ENCODE measurements around the gene C1QTNF12. TPM values are rescaled to one million over a fixed set of nuclear protein-coding genes. Genes with fewer than 3 reads are reported as not detected.

C1QTNF12 gene
- total and polyA plus RNA-seq, 2 donors (not counting 3 experiments of a cell fraction or from before 2014, with no cell fraction given): 1.0 to 1.9 TPM

- Histone ChIP-seq H4K20me1 (replicated peaks; ENCODE audit: control insufficient read depth, extremely low read depth, insufficient read depth, low read length) (no peaks in the 10 kb centered on the region), H3K4me3 (replicated peaks in 1 of 3; ENCODE audit: insufficient read depth in 1 of 3, low read depth in 1 of 3, low read length in 3 of 3) (no peak overlapping the region), H2AFZ (ENCODE audit: low read depth, low read length) (no peak overlapping the region), H3K4me1 (ENCODE audit: control insufficient read depth, extremely low read depth, insufficient read depth, low read length) (no peaks in the 10 kb centered on the region), H3K79me2 (ENCODE audit: control insufficient read depth, insufficient read depth, low read length) (peaks cover 18% of the 10 kb centered on the region), H3K27ac (ENCODE audit: insufficient read depth, low read depth, low read length) (no peak overlapping the region), H3K36me3 (ENCODE audit: control insufficient read depth in 2 of 2, extremely low read depth in 1 of 2, insufficient read depth in 2 of 2, low read length in 2 of 2) (peaks cover 0 to 51% of the 10 kb centered on the region in 2 experiments), H3K9ac (replicated peaks; ENCODE audit: extremely low read depth, insufficient read depth, low read length) (no peak overlapping the region), H3K9me1 (replicated peaks; ENCODE audit: control insufficient read depth, extremely low read depth, insufficient read depth, low read length) (no peaks in the 10 kb centered on the region), H3K4me2 (ENCODE audit: insufficient read depth, low read length) (no peak overlapping the region), H3K27me3 (ENCODE audit: control insufficient read depth in 2 of 2, insufficient read depth in 2 of 2, low read length in 2 of 2) (no peaks in the 10 kb centered on the region), H3K9me3 (replicated peaks; ENCODE audit: control insufficient read depth, insufficient read depth, low read length) (no peaks in the 10 kb centered on the region)
- TF ChIP-seq FOS (IDR thresholded peaks at IDR 0.05; ENCODE audit: borderline replicate concordance, insufficient read depth, low read length): no peak
- TF ChIP-seq CTCF (IDR thresholded peaks at IDR 0.05; ENCODE audit: extremely low read depth in 1 of 2, insufficient read depth in 1 of 2, low read depth in 1 of 2, low read length in 2 of 2): no peak
- TF ChIP-seq EZH2 (IDR thresholded peaks at IDR 0.05; ENCODE audit: borderline replicate concordance, low read depth, low read length, severe bottlenecking): no peak
- no peak for TF ChIP-seq POLR2AphosphoS5 (IDR thresholded peaks at IDR 0.05; ENCODE audit: insufficient read depth, low read depth, low read length)
- no peak for TF ChIP-seq MYC (IDR thresholded peaks at IDR 0.05; ENCODE audit: low read depth, low read length)
- no peak for TF ChIP-seq GATA2 (IDR thresholded peaks at IDR 0.05; ENCODE audit: insufficient read depth, insufficient read length, low read depth, low read length)
- TF ChIP-seq MAX (IDR thresholded peaks at IDR 0.05; ENCODE audit: insufficient read depth, insufficient read length): no peak
- no peak for TF ChIP-seq POLR2A (IDR thresholded peaks at IDR 0.05; ENCODE audit: low read depth, low read length)
- no peak for TF ChIP-seq JUN (IDR thresholded peaks at IDR 0.05; ENCODE audit: borderline replicate concordance, insufficient read depth, insufficient read length, low read depth)
- dilution Hi-C loops (cut with MboI; ENCODE audit: extremely low pct_ligation_motif_present, low sequenced_read_pairs) (no loop called here), intact Hi-C loops (cut with micrococcal nuclease) (no loop called here)
- no peak for DNase-seq (ENCODE audit: low read depth, low spot score)
- no TSS peak for BruUV-seq (replicated peaks)
- no peak for FAIRE-seq
- POLR2A ChIA-PET: no interaction called here
- CTCF ChIA-PET: no interaction called here
Observed at GRCh38 chr1:1221887-1222574, 24.5 kb downstream of the C1QTNF12 start.
